ENCODE measurements around the gene SPAG16.

Gene SPAG16

DNA sequence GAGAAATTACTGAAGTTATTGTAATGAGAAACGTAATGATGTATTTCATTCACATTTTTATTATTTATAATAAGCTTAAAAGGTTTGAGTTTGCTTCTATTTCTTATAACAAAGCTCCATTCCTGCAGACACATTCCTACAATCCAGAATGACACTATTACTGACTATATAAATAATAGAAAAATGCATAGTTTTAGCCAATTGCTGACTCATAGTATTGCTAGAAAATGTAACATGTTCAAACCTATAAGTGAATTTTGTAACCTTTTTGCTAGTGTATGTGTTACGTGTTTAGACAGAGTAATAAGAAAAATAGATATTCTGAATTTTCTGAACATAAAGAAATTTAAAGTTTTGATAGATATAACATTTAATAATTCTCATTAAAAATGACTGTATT, 1117.3 kb downstream of the SPAG16 start:
- TF ChIP-seq ZBTB7A (IDR thresholded peaks at IDR 0.05; ENCODE audit: low read depth) (no peak), RAD21 (IDR thresholded peaks at IDR 0.05; ENCODE audit: low read depth) (no peak), YY1 (IDR thresholded peaks at IDR 0.05; ENCODE audit: low read depth) (no peak)
- TF ChIP-seq, protein P1, sequence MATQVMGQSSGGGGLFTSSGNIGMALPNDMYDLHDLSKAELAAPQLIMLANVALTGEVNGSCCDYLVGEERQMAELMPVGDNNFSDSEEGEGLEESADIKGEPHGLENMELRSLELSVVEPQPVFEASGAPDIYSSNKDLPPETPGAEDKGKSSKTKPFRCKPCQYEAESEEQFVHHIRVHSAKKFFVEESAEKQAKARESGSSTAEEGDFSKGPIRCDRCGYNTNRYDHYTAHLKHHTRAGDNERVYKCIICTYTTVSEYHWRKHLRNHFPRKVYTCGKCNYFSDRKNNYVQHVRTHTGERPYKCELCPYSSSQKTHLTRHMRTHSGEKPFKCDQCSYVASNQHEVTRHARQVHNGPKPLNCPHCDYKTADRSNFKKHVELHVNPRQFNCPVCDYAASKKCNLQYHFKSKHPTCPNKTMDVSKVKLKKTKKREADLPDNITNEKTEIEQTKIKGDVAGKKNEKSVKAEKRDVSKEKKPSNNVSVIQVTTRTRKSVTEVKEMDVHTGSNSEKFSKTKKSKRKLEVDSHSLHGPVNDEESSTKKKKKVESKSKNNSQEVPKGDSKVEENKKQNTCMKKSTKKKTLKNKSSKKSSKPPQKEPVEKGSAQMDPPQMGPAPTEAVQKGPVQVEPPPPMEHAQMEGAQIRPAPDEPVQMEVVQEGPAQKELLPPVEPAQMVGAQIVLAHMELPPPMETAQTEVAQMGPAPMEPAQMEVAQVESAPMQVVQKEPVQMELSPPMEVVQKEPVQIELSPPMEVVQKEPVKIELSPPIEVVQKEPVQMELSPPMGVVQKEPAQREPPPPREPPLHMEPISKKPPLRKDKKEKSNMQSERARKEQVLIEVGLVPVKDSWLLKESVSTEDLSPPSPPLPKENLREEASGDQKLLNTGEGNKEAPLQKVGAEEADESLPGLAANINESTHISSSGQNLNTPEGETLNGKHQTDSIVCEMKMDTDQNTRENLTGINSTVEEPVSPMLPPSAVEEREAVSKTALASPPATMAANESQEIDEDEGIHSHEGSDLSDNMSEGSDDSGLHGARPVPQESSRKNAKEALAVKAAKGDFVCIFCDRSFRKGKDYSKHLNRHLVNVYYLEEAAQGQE (IDR thresholded peaks at IDR 0.05; ENCODE audit: low read depth), result no peak
- TF ChIP-seq, protein P2, sequence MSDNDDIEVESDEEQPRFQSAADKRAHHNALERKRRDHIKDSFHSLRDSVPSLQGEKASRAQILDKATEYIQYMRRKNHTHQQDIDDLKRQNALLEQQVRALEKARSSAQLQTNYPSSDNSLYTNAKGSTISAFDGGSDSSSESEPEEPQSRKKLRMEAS (IDR thresholded peaks at IDR 0.05), result no peak
- TF ChIP-seq, protein P3, sequence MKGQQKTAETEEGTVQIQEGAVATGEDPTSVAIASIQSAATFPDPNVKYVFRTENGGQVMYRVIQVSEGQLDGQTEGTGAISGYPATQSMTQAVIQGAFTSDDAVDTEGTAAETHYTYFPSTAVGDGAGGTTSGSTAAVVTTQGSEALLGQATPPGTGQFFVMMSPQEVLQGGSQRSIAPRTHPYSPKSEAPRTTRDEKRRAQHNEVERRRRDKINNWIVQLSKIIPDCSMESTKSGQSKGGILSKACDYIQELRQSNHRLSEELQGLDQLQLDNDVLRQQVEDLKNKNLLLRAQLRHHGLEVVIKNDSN (IDR thresholded peaks at IDR 0.05), result no peak

DNA sequence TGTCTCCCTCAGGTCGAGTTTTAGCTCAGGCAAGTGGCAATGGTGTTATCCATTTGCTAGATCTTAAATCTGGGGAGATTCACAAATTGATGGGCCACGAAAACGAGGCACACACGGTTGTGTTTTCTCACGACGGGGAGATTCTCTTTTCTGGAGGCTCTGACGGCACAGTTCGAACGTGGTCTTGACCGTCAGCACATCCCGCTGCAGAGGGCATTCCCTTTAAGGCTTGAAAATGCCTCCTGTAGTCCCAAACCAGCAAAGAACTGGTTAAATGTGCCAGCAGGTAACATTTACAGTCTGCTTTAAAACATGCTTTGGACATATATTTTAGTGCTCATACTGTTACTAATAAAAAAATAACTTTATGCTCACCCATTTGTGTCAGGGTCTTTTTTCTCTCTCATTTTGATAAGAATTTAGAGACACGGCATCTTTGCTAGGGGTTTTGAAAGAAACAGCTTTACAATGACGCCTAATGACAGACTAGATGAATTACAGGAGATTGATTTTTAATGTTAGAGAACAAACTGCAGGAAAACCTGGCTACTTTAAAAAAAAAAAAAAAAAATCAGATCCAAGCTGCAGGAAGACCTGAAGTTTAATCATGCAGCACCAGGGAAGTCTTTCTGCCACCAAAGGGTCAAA, 1126.0 kb downstream of the SPAG16 start:
- TF ChIP-seq RAD21 (IDR thresholded peaks at IDR 0.05; ENCODE audit: low read depth) (peak; percentile 36; the same call in 1 of the 2 replicates), NFIC (IDR thresholded peaks at IDR 0.05) (no peak)

DNA sequence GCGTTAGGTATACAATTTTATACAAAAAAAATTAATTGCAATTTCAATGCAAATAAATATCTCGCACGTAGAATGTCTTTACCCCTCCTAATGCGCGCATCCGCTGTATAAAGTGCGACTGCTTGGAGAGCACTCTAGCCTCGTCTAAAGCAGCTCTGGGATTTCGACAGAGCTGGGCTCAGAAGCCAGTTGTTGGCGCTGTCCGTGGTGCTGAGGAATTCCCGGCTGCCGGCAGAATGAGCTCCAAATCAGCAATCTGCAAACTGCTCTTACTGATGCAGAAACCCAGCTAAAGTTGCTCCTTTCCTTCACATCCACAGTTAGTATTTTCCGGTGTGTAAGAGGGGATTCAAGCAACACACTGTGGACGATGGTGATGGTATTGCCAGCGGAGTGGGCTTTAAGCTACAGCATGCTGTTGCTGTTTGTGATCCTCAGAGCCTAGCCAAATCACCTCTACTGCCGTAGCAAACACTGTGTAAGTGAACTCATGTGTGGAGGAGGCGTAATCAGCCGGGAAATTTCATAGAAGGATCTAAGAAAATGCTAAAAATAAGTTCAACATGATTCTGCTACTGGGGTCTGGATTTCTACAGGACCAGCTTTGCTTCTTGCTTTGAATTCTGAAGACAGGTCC, 1126.8 kb downstream of the SPAG16 start, which contains the start of gene VWC2L:
VWC2L (plus strand) TSS at position 137 of the 637 bp plus-strand sequence. CDS start 3,140 bp downstream, outside the sequence.
- TF ChIP-seq EGR1 (IDR thresholded peaks at IDR 0.05) (no peak), CEBPB (IDR thresholded peaks at IDR 0.05) (peak; percentile 92), YY1 (IDR thresholded peaks at IDR 0.05; ENCODE audit: low read depth) (no peak), TEAD4 (IDR thresholded peaks at IDR 0.05) (peak; percentile 86), RAD21 (IDR thresholded peaks at IDR 0.05; ENCODE audit: low read depth) (peak; percentile 38; the same call in 1 of the 2 replicates), NFIC (IDR thresholded peaks at IDR 0.05) (0 out of 2 replicates have a peak, but pooled peaks have one; percentile 29)
- TF ChIP-seq, protein P2 (IDR thresholded peaks at IDR 0.05), result 0 out of 2 replicates have a peak, but pooled peaks have one; percentile 36
- TF ChIP-seq, protein P1 (IDR thresholded peaks at IDR 0.05; ENCODE audit: low read depth), result peak; percentile 98

DNA sequence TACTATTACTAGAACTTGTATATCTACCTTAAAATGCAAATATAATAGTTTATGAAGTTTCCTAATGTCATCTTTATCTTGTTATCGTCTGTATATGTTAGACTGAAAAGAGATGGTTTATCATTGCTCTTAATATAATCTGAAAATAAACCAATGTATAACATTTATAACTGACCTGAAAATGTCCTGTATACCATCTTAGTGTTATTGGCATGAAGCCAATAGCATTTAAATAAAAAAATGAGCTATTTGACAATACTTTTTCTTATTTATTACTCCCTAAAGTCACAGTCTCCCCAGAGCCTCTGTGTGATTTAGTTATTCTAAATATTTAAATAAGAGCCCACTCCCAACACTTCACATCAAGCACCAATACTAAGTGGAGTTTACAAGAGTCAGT, 1128.4 kb downstream of the SPAG16 start:
- TF ChIP-seq EGR1 (IDR thresholded peaks at IDR 0.05) (no peak), TEAD4 (IDR thresholded peaks at IDR 0.05) (no peak), YY1 (IDR thresholded peaks at IDR 0.05; ENCODE audit: low read depth) (no peak), TCF12 (IDR thresholded peaks at IDR 0.05; ENCODE audit: low read depth) (no peak), EP300 (IDR thresholded peaks at IDR 0.05; ENCODE audit: borderline replicate concordance) (no peak), TAF1 (IDR thresholded peaks at IDR 0.05; ENCODE audit: low read depth) (no peak), CREB1 (IDR thresholded peaks at IDR 0.05; ENCODE audit: low read depth) (no peak), CEBPB (IDR thresholded peaks at IDR 0.05) (no peak), RAD21 (IDR thresholded peaks at IDR 0.05; ENCODE audit: low read depth) (no peak), ZBTB7A (IDR thresholded peaks at IDR 0.05; ENCODE audit: low read depth) (no peak), FOXM1 (IDR thresholded peaks at IDR 0.05; ENCODE audit: borderline replicate concordance, low read depth) (no peak), NFIC (IDR thresholded peaks at IDR 0.05) (no peak)
- TF ChIP-seq, protein P2 (IDR thresholded peaks at IDR 0.05), result no peak
- TF ChIP-seq, protein P3 (IDR thresholded peaks at IDR 0.05), result no peak
- TF ChIP-seq, protein P1 (IDR thresholded peaks at IDR 0.05; ENCODE audit: low read depth), result no peak

Measured in Ishikawa (cell line).